Vagina (tissue), 2 donors: ENCODE measurements around the gene CCDC47.

ENCODE experiments used
- POLR2A ChIP-seq, 2 donors: fragments of 450-650 bp; IDR thresholded peaks; one replicate each; pipeline ENCODE4 v1.6.1; 2017; ENCODE audit warnings: antibody characterized with exemption in 2 of 2, mild to moderate bottlenecking in 2 of 2, moderate library complexity in 2 of 2
- POLR2AphosphoS5 ChIP-seq, 2 donors: sonication (generic); formaldehyde crosslinking; IDR thresholded peaks; one replicate each; pipeline ENCODE4 v1.9.0; 2017; ENCODE audit warnings: antibody characterized with exemption in 2 of 2, mild to moderate bottlenecking in 2 of 2, low read depth in 1 of 2; ENCODE audit not compliant: insufficient read depth in 1 of 2
- TF ChIP-seq, protein P1 (sequence below), 3 experiments: fragments of 450-650 bp in 2 of 3; fragments of 200-600 bp in 1 of 3; sonication (generic) in 1 of 3; IDR thresholded peaks; one replicate each; pipeline ENCODE4 v1.5.1; 2017 to 2019; ENCODE audit warnings: antibody characterized with exemption in 3 of 3, mild to moderate bottlenecking in 2 of 3, moderate library complexity in 2 of 3

DNA sequence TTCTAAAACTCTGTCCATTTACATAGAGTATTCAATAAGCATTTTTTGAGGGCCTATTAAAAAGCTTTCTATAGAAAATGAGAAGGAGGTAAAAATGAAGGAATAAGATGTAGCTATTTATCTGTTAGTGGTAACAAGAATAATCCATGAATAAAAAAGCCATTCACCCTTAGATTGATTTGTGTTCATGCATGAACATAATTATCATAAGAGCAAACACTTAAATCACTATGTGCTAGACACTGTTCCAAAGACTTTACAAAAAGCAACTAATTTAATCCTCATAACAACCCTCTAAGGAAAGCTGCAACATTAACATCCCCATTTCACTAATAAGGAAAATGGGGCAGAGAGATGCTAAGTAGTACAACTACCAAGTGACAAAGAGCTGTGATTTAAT, 6.6 kb downstream of the CCDC47 start:
- TF ChIP-seq POLR2A (IDR thresholded peaks at IDR 0.05), result no peak
- TF ChIP-seq, protein P1, sequence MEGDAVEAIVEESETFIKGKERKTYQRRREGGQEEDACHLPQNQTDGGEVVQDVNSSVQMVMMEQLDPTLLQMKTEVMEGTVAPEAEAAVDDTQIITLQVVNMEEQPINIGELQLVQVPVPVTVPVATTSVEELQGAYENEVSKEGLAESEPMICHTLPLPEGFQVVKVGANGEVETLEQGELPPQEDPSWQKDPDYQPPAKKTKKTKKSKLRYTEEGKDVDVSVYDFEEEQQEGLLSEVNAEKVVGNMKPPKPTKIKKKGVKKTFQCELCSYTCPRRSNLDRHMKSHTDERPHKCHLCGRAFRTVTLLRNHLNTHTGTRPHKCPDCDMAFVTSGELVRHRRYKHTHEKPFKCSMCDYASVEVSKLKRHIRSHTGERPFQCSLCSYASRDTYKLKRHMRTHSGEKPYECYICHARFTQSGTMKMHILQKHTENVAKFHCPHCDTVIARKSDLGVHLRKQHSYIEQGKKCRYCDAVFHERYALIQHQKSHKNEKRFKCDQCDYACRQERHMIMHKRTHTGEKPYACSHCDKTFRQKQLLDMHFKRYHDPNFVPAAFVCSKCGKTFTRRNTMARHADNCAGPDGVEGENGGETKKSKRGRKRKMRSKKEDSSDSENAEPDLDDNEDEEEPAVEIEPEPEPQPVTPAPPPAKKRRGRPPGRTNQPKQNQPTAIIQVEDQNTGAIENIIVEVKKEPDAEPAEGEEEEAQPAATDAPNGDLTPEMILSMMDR (IDR thresholded peaks at IDR 0.05), result no peak
- TF ChIP-seq POLR2AphosphoS5 (IDR thresholded peaks at IDR 0.05; ENCODE audit: insufficient read depth in 1 of 2, low read depth in 1 of 2), result no peak
